Measurements from ENCODE around the gene NTRK2.

The NTRK2 gene

DNA sequence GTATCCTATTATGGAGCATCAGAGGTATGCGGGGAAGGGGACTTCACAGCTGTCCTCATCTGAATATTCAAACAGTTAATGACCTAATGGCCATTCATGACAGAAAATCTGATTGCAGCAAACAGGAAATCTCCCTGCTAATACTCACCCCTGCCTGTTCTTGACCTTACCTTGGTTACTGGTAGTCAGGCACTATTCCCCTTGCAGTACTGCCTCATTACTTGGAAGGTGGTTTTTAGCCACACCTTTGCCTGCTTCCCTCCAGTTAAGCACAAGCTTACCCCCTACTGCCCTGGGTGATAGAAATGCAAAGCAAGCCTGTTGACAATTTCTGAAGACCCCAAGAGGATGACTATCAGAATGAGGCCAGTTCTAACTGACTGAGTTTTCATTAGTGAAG lies 332.4 kb downstream of the NTRK2 start:
- no peaks in the 10 kb centered on the region for H3K79me2 ChIP-seq (ENCODE audit: control insufficient read depth, low read length)
- no peaks in the 10 kb centered on the region for H3K36me3 ChIP-seq (ENCODE audit: control insufficient read depth, low read length)
- H3K4me1 ChIP-seq (ENCODE audit: control insufficient read depth, low read length), result no peaks in the 10 kb centered on the region
- H3F3A ChIP-seq (ENCODE audit: control insufficient read depth, insufficient read depth), result no peaks in the 10 kb centered on the region
- no peaks in the 10 kb centered on the region for H3K27me3 ChIP-seq (ENCODE audit: control insufficient read depth, low read length)
- H3K27ac ChIP-seq (ENCODE audit: low read depth, low read length), result no peak overlapping the region
- no peak overlapping the region for H3K4me3 ChIP-seq (ENCODE audit: low read length)
- TF ChIP-seq, protein P1, sequence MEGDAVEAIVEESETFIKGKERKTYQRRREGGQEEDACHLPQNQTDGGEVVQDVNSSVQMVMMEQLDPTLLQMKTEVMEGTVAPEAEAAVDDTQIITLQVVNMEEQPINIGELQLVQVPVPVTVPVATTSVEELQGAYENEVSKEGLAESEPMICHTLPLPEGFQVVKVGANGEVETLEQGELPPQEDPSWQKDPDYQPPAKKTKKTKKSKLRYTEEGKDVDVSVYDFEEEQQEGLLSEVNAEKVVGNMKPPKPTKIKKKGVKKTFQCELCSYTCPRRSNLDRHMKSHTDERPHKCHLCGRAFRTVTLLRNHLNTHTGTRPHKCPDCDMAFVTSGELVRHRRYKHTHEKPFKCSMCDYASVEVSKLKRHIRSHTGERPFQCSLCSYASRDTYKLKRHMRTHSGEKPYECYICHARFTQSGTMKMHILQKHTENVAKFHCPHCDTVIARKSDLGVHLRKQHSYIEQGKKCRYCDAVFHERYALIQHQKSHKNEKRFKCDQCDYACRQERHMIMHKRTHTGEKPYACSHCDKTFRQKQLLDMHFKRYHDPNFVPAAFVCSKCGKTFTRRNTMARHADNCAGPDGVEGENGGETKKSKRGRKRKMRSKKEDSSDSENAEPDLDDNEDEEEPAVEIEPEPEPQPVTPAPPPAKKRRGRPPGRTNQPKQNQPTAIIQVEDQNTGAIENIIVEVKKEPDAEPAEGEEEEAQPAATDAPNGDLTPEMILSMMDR (IDR thresholded peaks at IDR 0.05; ENCODE audit: low read depth, low read length, poor library complexity, severe bottlenecking), result no peak
- TF ChIP-seq EZH2phosphoT487 (IDR thresholded peaks at IDR 0.05; ENCODE audit: borderline replicate concordance, low read length), result no peak
- peaks cover 3% of the 10 kb centered on the region; the same call in 1 of the 2 replicates for H3K9me3 ChIP-seq (ENCODE audit: control insufficient read depth, insufficient read depth, low read length)
- no peaks in the 10 kb centered on the region for H4K20me1 ChIP-seq (ENCODE audit: control insufficient read depth, insufficient read depth, low read depth, low read length)
- H3K4me2 ChIP-seq (ENCODE audit: low read length), result no peak overlapping the region
- H3K9me2 ChIP-seq (replicated peaks; ENCODE audit: control insufficient read depth, low read length), result no peaks in the 10 kb centered on the region

DNA sequence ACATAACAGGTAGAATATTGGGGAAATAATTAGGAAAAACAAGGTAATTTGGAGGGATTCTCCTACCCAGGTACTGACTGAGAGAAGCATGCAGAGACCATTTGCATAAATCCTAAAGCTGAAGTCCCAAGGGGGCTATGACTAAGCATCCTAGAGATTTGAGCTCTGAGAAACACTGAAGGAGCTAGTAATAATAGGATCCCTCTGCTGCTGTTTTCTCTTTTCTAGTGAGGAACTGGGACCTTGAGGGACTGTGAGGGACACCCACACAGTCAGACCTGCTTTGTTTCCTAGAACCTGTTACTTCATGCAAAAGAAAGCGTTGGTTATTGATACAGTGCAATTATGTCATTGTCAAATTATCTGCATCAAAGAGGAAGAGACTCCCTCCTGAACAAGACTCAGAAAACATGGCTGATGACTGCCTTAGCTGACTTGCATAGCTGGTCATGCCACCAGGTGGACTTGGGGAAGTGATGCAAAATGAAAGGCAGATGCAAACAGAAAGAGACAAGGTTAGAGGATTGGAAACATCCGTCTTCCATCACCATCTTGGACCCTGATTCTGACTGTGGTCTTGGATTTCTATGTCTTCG lies 335.4 kb downstream of the NTRK2 start:
- no peaks in the 10 kb centered on the region for H3K4me1 ChIP-seq (ENCODE audit: control insufficient read depth, low read length)
- H3K27me3 ChIP-seq (ENCODE audit: control insufficient read depth, low read length), result no peaks in the 10 kb centered on the region
- H3K27ac ChIP-seq (ENCODE audit: low read depth, low read length), result no peak overlapping the region
- no peaks in the 10 kb centered on the region for H3F3A ChIP-seq (ENCODE audit: control insufficient read depth, insufficient read depth)
- H4K20me1 ChIP-seq (ENCODE audit: control insufficient read depth, insufficient read depth, low read depth, low read length), result no peaks in the 10 kb centered on the region
- H3K9me2 ChIP-seq (replicated peaks; ENCODE audit: control insufficient read depth, low read length), result no peaks in the 10 kb centered on the region
- H3K4me3 ChIP-seq (ENCODE audit: low read length), result no peak overlapping the region
- H3K36me3 ChIP-seq (ENCODE audit: control insufficient read depth, low read length), result no peaks in the 10 kb centered on the region
- H3K9me3 ChIP-seq (ENCODE audit: control insufficient read depth, insufficient read depth, low read length), result peaks cover 3% of the 10 kb centered on the region; the same call in 1 of the 2 replicates
- H3K4me2 ChIP-seq (ENCODE audit: low read length), result no peak overlapping the region
- no peak for TF ChIP-seq EZH2phosphoT487 (IDR thresholded peaks at IDR 0.05; ENCODE audit: borderline replicate concordance, low read length)
- TF ChIP-seq, protein P1 (IDR thresholded peaks at IDR 0.05; ENCODE audit: low read depth, low read length, poor library complexity, severe bottlenecking), result no peak
- no peaks in the 10 kb centered on the region for H3K79me2 ChIP-seq (ENCODE audit: control insufficient read depth, low read length)

DNA sequence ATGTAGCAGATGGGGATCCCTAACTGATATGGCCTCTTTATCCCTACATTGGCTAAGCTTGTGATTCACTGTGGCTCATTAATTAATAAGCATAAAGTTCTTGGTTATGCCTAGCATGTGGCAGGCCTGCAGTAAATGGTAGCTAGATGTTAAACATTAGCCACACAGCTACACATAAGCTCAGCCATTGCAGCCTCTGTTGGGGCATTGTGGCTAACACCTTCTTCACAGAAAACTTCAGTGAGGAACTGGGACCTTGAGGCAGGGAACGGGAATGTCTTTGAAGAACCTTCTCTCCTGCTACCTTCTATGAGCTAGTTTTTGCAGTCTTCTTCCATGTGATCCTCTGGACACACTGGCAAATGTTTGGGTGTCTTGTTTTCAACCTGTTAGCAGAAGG lies 338.2 kb downstream of the NTRK2 start:
- Histone ChIP-seq H3K36me3 (ENCODE audit: control insufficient read depth, low read length) (no peaks in the 10 kb centered on the region), H3K4me3 (ENCODE audit: low read length) (no peak overlapping the region), H4K20me1 (ENCODE audit: control insufficient read depth, insufficient read depth, low read depth, low read length) (no peaks in the 10 kb centered on the region), H3F3A (ENCODE audit: control insufficient read depth, insufficient read depth) (no peaks in the 10 kb centered on the region), H3K9me3 (ENCODE audit: control insufficient read depth, insufficient read depth, low read length) (no peaks in the 10 kb centered on the region), H3K9me2 (replicated peaks; ENCODE audit: control insufficient read depth, low read length) (no peaks in the 10 kb centered on the region), H3K79me2 (ENCODE audit: control insufficient read depth, low read length) (no peaks in the 10 kb centered on the region), H3K4me2 (ENCODE audit: low read length) (no peak overlapping the region), H3K27ac (ENCODE audit: low read depth, low read length) (no peak overlapping the region), H3K27me3 (ENCODE audit: control insufficient read depth, low read length) (no peaks in the 10 kb centered on the region), H3K4me1 (ENCODE audit: control insufficient read depth, low read length) (no peaks in the 10 kb centered on the region)
- TF ChIP-seq, protein P1 (IDR thresholded peaks at IDR 0.05; ENCODE audit: low read depth, low read length, poor library complexity, severe bottlenecking), result no peak
- TF ChIP-seq EZH2phosphoT487 (IDR thresholded peaks at IDR 0.05; ENCODE audit: borderline replicate concordance, low read length), result no peak
